ENCODE data around the gene NELFCD. TPM values are rescaled to one million over a fixed set of nuclear protein-coding genes. Genes with fewer than 3 reads are reported as not detected.
"Not testable (repeated sequence)": the region's sequence is repeated elsewhere in the genome, so short reads cannot be mapped to it uniquely, and the experiment has no call there.

Gene NELFCD
- total RNA-seq, 1 donor from 2014 or later, result 27.4 TPM

- H3K36me3 ChIP-seq (ENCODE audit: control insufficient read depth, insufficient read depth, low read length), result no peaks in the 10 kb centered on the region
- FAIRE-seq (no peak), DNase-seq (ENCODE audit: low read depth) (peak; percentile 69)
- H3K4me3 ChIP-seq (ENCODE audit: low read depth, low read length), result no peak overlapping the region
- TF ChIP-seq CTCF (IDR thresholded peaks at IDR 0.05; ENCODE audit: insufficient read depth, low read length, severe bottlenecking), result no peak
- H3K27me3 ChIP-seq (ENCODE audit: control insufficient read depth, insufficient read depth, low read length), result no peaks in the 10 kb centered on the region
Observed at GRCh38 chr20:58956078-58956477, 25.0 kb upstream of the NELFCD start.

GRCh38 chr20:58959652-58960051, 21.4 kb upstream of the NELFCD start:
- H3K27me3 ChIP-seq (ENCODE audit: control insufficient read depth, insufficient read depth, low read length), result no peaks in the 10 kb centered on the region
- TF ChIP-seq CTCF (IDR thresholded peaks at IDR 0.05; ENCODE audit: insufficient read depth, low read length, severe bottlenecking), result no peak
- H3K36me3 ChIP-seq (ENCODE audit: control insufficient read depth, insufficient read depth, low read length), result no peaks in the 10 kb centered on the region
- FAIRE-seq, result no peak
- DNase-seq (ENCODE audit: low read depth), result no peak
- H3K4me3 ChIP-seq (ENCODE audit: low read depth, low read length), result no peak overlapping the region

- H3K27me3 ChIP-seq (ENCODE audit: control insufficient read depth, insufficient read depth, low read length), result no peaks in the 10 kb centered on the region
- DNase-seq (ENCODE audit: low read depth) (no peak), FAIRE-seq (no peak)
- H3K36me3 ChIP-seq (ENCODE audit: control insufficient read depth, insufficient read depth, low read length), result no peaks in the 10 kb centered on the region
- TF ChIP-seq CTCF (IDR thresholded peaks at IDR 0.05; ENCODE audit: insufficient read depth, low read length, severe bottlenecking), result no peak
- no peak overlapping the region for H3K4me3 ChIP-seq (ENCODE audit: low read depth, low read length)
Observed at GRCh38 chr20:58963060-58963584, 17.9 kb upstream of the NELFCD start.

GRCh38 chr20:58963922-58964321, 17.1 kb upstream of the NELFCD start:
- not testable (repeated sequence) for FAIRE-seq; DNase-seq (ENCODE audit: low read depth); H3K36me3 ChIP-seq (ENCODE audit: control insufficient read depth, insufficient read depth, low read length); H3K4me3 ChIP-seq (ENCODE audit: low read depth, low read length); H3K27me3 ChIP-seq (ENCODE audit: control insufficient read depth, insufficient read depth, low read length)

GRCh38 chr20:58965270-58966064, 15.6 kb upstream of the NELFCD start:
- FAIRE-seq (no peak), DNase-seq (ENCODE audit: low read depth) (no peak)
- no peaks in the 10 kb centered on the region for H3K27me3 ChIP-seq (ENCODE audit: control insufficient read depth, insufficient read depth, low read length)
- no peaks in the 10 kb centered on the region for H3K36me3 ChIP-seq (ENCODE audit: control insufficient read depth, insufficient read depth, low read length)
- no peak overlapping the region for H3K4me3 ChIP-seq (ENCODE audit: low read depth, low read length)
- TF ChIP-seq CTCF (IDR thresholded peaks at IDR 0.05; ENCODE audit: insufficient read depth, low read length, severe bottlenecking), result no peak

- no peak for TF ChIP-seq CTCF (IDR thresholded peaks at IDR 0.05; ENCODE audit: insufficient read depth, low read length, severe bottlenecking)
- H3K27me3 ChIP-seq (ENCODE audit: control insufficient read depth, insufficient read depth, low read length), result no peaks in the 10 kb centered on the region
- H3K36me3 ChIP-seq (ENCODE audit: control insufficient read depth, insufficient read depth, low read length), result no peaks in the 10 kb centered on the region
- FAIRE-seq (no peak), DNase-seq (ENCODE audit: low read depth) (no peak)
- H3K4me3 ChIP-seq (ENCODE audit: low read depth, low read length), result no peak overlapping the region
Observed at GRCh38 chr20:58967652-58968429, 13.2 kb upstream of the NELFCD start.
